Hepatocyte (in vitro differentiated cells): ENCODE results near the gene ARMH4.
"Not testable (repeated sequence)": the region's sequence is repeated elsewhere in the genome, so short reads cannot be mapped to it uniquely, and the experiment has no call there.

ENCODE experiments used
- CTCF ChIP-seq: fragments of 200-600 bp; sonication (generic); IDR thresholded peaks from 2 replicates; pipeline ENCODE4 v1.5.1; 2016; ENCODE audit warnings: antibody characterized with exemption, mild to moderate bottlenecking; ENCODE audit not compliant: poor library complexity
- EZH2 ChIP-seq: fragments of 200-600 bp; sonication (generic); IDR thresholded peaks from 2 replicates; pipeline ENCODE4 v1.6.1; 2016; ENCODE audit warnings: antibody characterized with exemption, mild to moderate bottlenecking, borderline replicate concordance

DNA sequence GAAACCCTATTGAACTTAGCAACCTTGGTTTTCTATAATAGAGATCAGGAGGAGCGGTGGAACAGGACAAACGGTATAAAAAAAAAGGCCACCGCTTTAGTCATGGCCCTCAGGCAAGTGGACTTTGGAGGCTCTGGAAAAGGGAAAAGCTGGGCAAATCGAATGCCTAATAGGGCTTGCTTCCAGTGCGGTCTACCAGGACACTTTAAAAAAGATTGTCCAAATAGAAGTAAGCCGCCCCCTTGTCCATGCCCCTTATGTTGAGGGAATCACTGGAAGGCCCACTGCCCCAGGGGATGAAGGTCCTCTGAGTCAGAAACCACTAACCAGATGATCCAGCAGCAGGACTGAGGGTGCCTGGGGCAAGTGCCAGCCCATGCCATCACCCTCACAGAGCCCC is 29.5 kb downstream of the ARMH4 start:
- not testable (repeated sequence) for TF ChIP-seq CTCF, EZH2
